C4-2B (cell line): Measurements from ENCODE around the gene TUBGCP4.
"Not testable (repeated sequence)": the region's sequence is repeated elsewhere in the genome, so short reads cannot be mapped to it uniquely, and the experiment has no call there.

Experiments used
- H3K27ac ChIP-seq: fragments of 450-650 bp; 2 replicates; pipeline ENCODE4 v1.5.1; 2017
- CTCF ChIP-seq: fragments of 450-650 bp; conservative IDR thresholded peaks from 2 replicates; pipeline ENCODE4 v1.5.1; 2017; ENCODE audit warnings: mild to moderate bottlenecking
- ZFX ChIP-seq: fragments of 450-650 bp; IDR thresholded peaks from 2 replicates; pipeline ENCODE4 v1.6.1; 2017

The TUBGCP4 gene

GRCh38 chr15:43376017-43376705 is 5.3 kb downstream of the TUBGCP4 start:
- H3K27ac ChIP-seq = no peak overlapping the region
- TF ChIP-seq CTCF (peak; percentile 91), ZFX (no peak)

GRCh38 chr15:43378601-43379000 is 7.7 kb downstream of the TUBGCP4 start:
- TF ChIP-seq ZFX = no peak
- no peak for TF ChIP-seq CTCF
- no peak overlapping the region for H3K27ac ChIP-seq

- no peak for TF ChIP-seq CTCF
- no peak for TF ChIP-seq ZFX
These were observed 11.4 kb downstream of the TUBGCP4 start for GRCh38 chr15:43382310-43382709.

GRCh38 chr15:43383070-43383469 is 12.2 kb downstream of the TUBGCP4 start:
- TF ChIP-seq ZFX = no peak
- no peak for TF ChIP-seq CTCF
- H3K27ac ChIP-seq = no peak overlapping the region

More at GRCh38 chr15:43382310-43382709, 11.4 kb downstream of the TUBGCP4 start:
- H3K27ac ChIP-seq = no peak overlapping the region

- H3K27ac ChIP-seq = no peak overlapping the region
- TF ChIP-seq CTCF = no peak
- TF ChIP-seq ZFX = no peak
These were observed 19.8 kb downstream of the TUBGCP4 start for GRCh38 chr15:43390723-43391122.

GRCh38 chr15:43393592-43393991 is 22.7 kb downstream of the TUBGCP4 start:
- H3K27ac ChIP-seq = not testable (repeated sequence)

- TF ChIP-seq ZFX (no peak), CTCF (no peak)
- H3K27ac ChIP-seq = no peak overlapping the region
These were observed 31.4 kb downstream of the TUBGCP4 start for GRCh38 chr15:43402255-43402654.

GRCh38 chr15:43403616-43404015 is 32.7 kb downstream of the TUBGCP4 start:
- no peak for TF ChIP-seq ZFX
- TF ChIP-seq CTCF = no peak
- no peak overlapping the region for H3K27ac ChIP-seq
